IMR-90 (cell line): ENCODE results near the gene LZTS3. TPM values are rescaled to one million over a fixed set of nuclear protein-coding genes. Genes with fewer than 3 reads are reported as not detected.

ENCODE experiments used
- ATAC-seq: fragments of 200-7000 bp; cut with Tn5 transposase; 2 replicates; pipeline ENCODE4 v1.9.1; 2020; ENCODE audit warnings: low read depth, mild to moderate bottlenecking, moderate library complexity
- BruUV-seq: library from RNA; stranded (reverse); fragments of 400-500 nt; replicated peaks from 2 replicates; lab custom pipeline; 2021; lab: Mats Ljungman, UMichigan
- CTCF ChIA-PET: fragments of 300-600 bp; formaldehyde crosslinking; extraction: SDS; loops from one replicate; lab custom pipeline; 2021; ENCODE audit warnings: antibody characterized with exemption; lab: Yijun Ruan, JAX
- POLR2A ChIA-PET: fragments of 300-600 bp; sonication (Branson Sonifier 250); formaldehyde crosslinking; loops from one replicate; lab custom pipeline; 2022; ENCODE audit warnings: antibody characterized with exemption; ENCODE audit not compliant: unreplicated experiment; lab: Charles Lee
- DNase-seq: peaks from one replicate; pipeline ENCODE4 v3.0.0; 2013
- H2AFZ ChIP-seq: replicated peaks from 2 replicates; pipeline ENCODE3; 2013; ENCODE audit warnings: low read length, mild to moderate bottlenecking; ENCODE audit not compliant: poor library complexity
- H2AK5ac ChIP-seq: 2 replicates; pipeline ENCODE4 v1.6.1; 2013; ENCODE audit warnings: low read depth, low read length, inconsistent platforms
- H2AK9ac ChIP-seq: replicated peaks from 2 replicates; pipeline ENCODE3; 2013; ENCODE audit warnings: mild to moderate bottlenecking, low read depth, low read length, moderate library complexity; ENCODE audit not compliant: poor library complexity
- H2BK120ac ChIP-seq: 2 replicates; pipeline ENCODE4 v1.6.1; 2013; ENCODE audit warnings: low read depth, low read length, inconsistent platforms
- H2BK15ac ChIP-seq: 3 replicates; pipeline ENCODE4 v1.6.1; 2013; ENCODE audit warnings: low read depth, low read length, inconsistent platforms
- H2BK20ac ChIP-seq: 2 replicates; pipeline ENCODE4 v1.6.1; 2013; ENCODE audit warnings: low read depth, mild to moderate bottlenecking, inconsistent platforms, low read length, moderate library complexity
- H2BK5ac ChIP-seq: 2 replicates; pipeline ENCODE4 v1.6.1; 2013; ENCODE audit warnings: mild to moderate bottlenecking, low read depth, low read length, inconsistent platforms; ENCODE audit not compliant: poor library complexity, severe bottlenecking
- H3K14ac ChIP-seq: replicated peaks from 2 replicates; pipeline ENCODE4 v1.6.1; 2013; ENCODE audit warnings: low read depth, low read length, inconsistent platforms
- H3K18ac ChIP-seq: 2 replicates; pipeline ENCODE4 v1.6.1; 2013; ENCODE audit warnings: low read depth, low read length, control low read depth
- H3K23ac ChIP-seq: 2 replicates; pipeline ENCODE4 v1.6.1; 2013; ENCODE audit warnings: low read depth, low read length, inconsistent platforms
- H3K27ac ChIP-seq: 2 replicates; pipeline ENCODE4 v1.5.1; 2013; ENCODE audit warnings: mild to moderate bottlenecking, control low read depth, low read length; ENCODE audit not compliant: insufficient read depth
- H3K27me3 ChIP-seq: 2 replicates; pipeline ENCODE4 v1.6.1; 2013; ENCODE audit warnings: low read length; ENCODE audit not compliant: control insufficient read depth, insufficient read depth
- H3K36me3 ChIP-seq: 2 replicates; pipeline ENCODE4 v1.6.1; 2013; ENCODE audit warnings: low read length, mixed read lengths; ENCODE audit not compliant: control insufficient read depth, insufficient read depth
- H3K4ac ChIP-seq: 2 replicates; pipeline ENCODE4 v1.6.1; 2013; ENCODE audit warnings: low read depth, low read length, inconsistent platforms
- H3K4me1 ChIP-seq: 2 replicates; pipeline ENCODE4 v1.6.1; 2013; ENCODE audit warnings: low read length, mixed read lengths; ENCODE audit not compliant: control insufficient read depth, insufficient read depth
- H3K4me2 ChIP-seq: 2 replicates; pipeline ENCODE4 v1.6.1; 2013; ENCODE audit warnings: low read depth, mild to moderate bottlenecking, control low read depth, low read length, moderate library complexity
- H3K4me3 ChIP-seq: 2 replicates; pipeline ENCODE4 v1.5.1; 2013; ENCODE audit warnings: low read depth, mild to moderate bottlenecking, control low read depth, low read length, moderate library complexity; ENCODE audit not compliant: insufficient read depth
- H3K56ac ChIP-seq: 2 replicates; pipeline ENCODE4 v1.6.1; 2013; ENCODE audit warnings: low read length, inconsistent platforms; ENCODE audit not compliant: insufficient read depth; ENCODE audit errors: extremely low read depth
- H3K79me1 ChIP-seq, 2 experiments: 2 replicates each; pipeline ENCODE4 v1.6.1; 2013; ENCODE audit warnings: low read length in 2 of 2, inconsistent platforms in 1 of 2, low read depth in 1 of 2
- H3K9ac ChIP-seq: 2 replicates; pipeline ENCODE4 v1.6.1; 2013; ENCODE audit warnings: low read depth, low read length, control low read depth
- H3K9me1 ChIP-seq: 2 replicates; pipeline ENCODE4 v1.6.1; 2013; ENCODE audit warnings: low read length, inconsistent platforms; ENCODE audit not compliant: insufficient read depth
- H3K9me3 ChIP-seq: 2 replicates; pipeline ENCODE4 v1.6.1; 2013; ENCODE audit warnings: low read length; ENCODE audit not compliant: control insufficient read depth, insufficient read depth
- H4K20me1 ChIP-seq: 2 replicates; pipeline ENCODE4 v1.6.1; 2013; ENCODE audit warnings: low read length, inconsistent platforms; ENCODE audit not compliant: insufficient read depth
- H4K5ac ChIP-seq: 2 replicates; pipeline ENCODE4 v1.6.1; 2013; ENCODE audit warnings: mild to moderate bottlenecking, low read depth, low read length, control low read depth
- H4K8ac ChIP-seq, 2 experiments: 2 replicates each; pipeline ENCODE4 v1.6.1; 2013; ENCODE audit warnings: low read depth in 2 of 2, low read length in 2 of 2, control low read depth in 1 of 2, inconsistent platforms in 1 of 2
- H4K91ac ChIP-seq: 2 replicates; pipeline ENCODE4 v1.6.1; 2013; ENCODE audit warnings: low read depth, low read length, inconsistent platforms; ENCODE audit not compliant: insufficient read depth
- CEBPB ChIP-seq: IDR thresholded peaks from 2 replicates; pipeline ENCODE4 v1.6.1; 2012; ENCODE audit warnings: low read depth, low read length, improper control_type of control experiment
- CTCF ChIP-seq: conservative IDR thresholded peaks from 2 replicates; pipeline ENCODE4 v1.5.1; 2012; ENCODE audit warnings: mild to moderate bottlenecking, low read depth, low read length, improper control_type of control experiment
- FOS ChIP-seq: fragments of 150-350 bp; IDR thresholded peaks from 2 replicates; pipeline ENCODE4 v1.6.1; 2016; ENCODE audit warnings: low read depth, low read length
- MAZ ChIP-seq: IDR thresholded peaks from 2 replicates; pipeline ENCODE4 v1.6.1; 2012; ENCODE audit warnings: low read depth, mild to moderate bottlenecking, low read length, improper control_type of control experiment, moderate library complexity, borderline replicate concordance
- NFE2L2 ChIP-seq: fragments of 150-350 bp; IDR thresholded peaks from 2 replicates; pipeline ENCODE4 v1.6.1; 2016; ENCODE audit warnings: low read depth, mild to moderate bottlenecking, low read length
- POLR2A ChIP-seq: IDR thresholded peaks from 2 replicates; pipeline ENCODE4 v1.6.1; 2012; ENCODE audit warnings: mild to moderate bottlenecking, low read depth, low read length
- RAD21 ChIP-seq: IDR thresholded peaks from 2 replicates; pipeline ENCODE4 v1.6.1; 2012; ENCODE audit warnings: low read length, improper control_type of control experiment
- RFX5 ChIP-seq: IDR thresholded peaks from 2 replicates; pipeline ENCODE4 v1.8.0; 2012; ENCODE audit warnings: low read depth, mild to moderate bottlenecking, low read length, moderate library complexity
- SMC3 ChIP-seq: fragments of 150-350 bp; IDR thresholded peaks from 2 replicates; pipeline ENCODE4 v1.6.1; 2016; ENCODE audit warnings: low read depth, mild to moderate bottlenecking, antibody characterized with exemption, low read length, moderate library complexity
- WGBS, 2 experiments: methylation state at CpG; one replicate each; pipeline versions ENCODE4 v1.1.5 to v1.1.7; 2013; ENCODE audit warnings: missing lambda C conversion rate in 2 of 2; ENCODE audit not compliant: insufficient read length in 1 of 2; ENCODE audit errors: extremely low coverage in 2 of 2; 5-methylcytosine and 5-hydroxymethylcytosine counted together
- dilution Hi-C: fragments of 300-500 bp; cut with HindIII; formaldehyde crosslinking; loops from one replicate; pipeline ENCODE4 v1.14.3; 2018; ENCODE audit warnings: low sequenced_read_pairs; ENCODE audit not compliant: unreplicated experiment
- in situ Hi-C: fragments of 300-500 bp; cut with MboI; formaldehyde crosslinking; loops from 3 replicates; pipeline ENCODE4 v1.14.3; 2019; ENCODE audit warnings: low sequenced_read_pairs, inconsistent platforms, mixed read lengths
- intact Hi-C: fragments of 100-400 bp; cut with micrococcal nuclease; formaldehyde crosslinking; loops from 2 replicates; pipeline ENCODE4 v1.10.0; 2022
- polyA plus RNA-seq, 3 experiments: library from polyadenylated mRNA; depleted of rRNA; stranded (reverse); fragments of >200 nt; gene quantifications; 2 replicates each; pipeline ENCODE4 v1.2.3, GENCODE V29; 2012; ENCODE audit warnings: low replicate concordance in 1 of 3
- total RNA-seq: library from RNA; depleted of rRNA; stranded (reverse); fragments of >200 nt; gene quantifications from 2 replicates; pipeline ENCODE4 v1.2.3, GENCODE V29; 2012

Gene LZTS3
- total and polyA plus RNA-seq, 2 of the 4 experiments (the other 2 are of a cell fraction), result 1.4 to 3.2 TPM

GRCh38 chr20:3221398-3222226, 48.3 kb upstream of the LZTS3 start (continued):
- no peak for TF ChIP-seq POLR2A

- Histone ChIP-seq H4K8ac (0 out of 4 replicates have a peak overlapping the region, but pooled peaks of 1 of the 2 experiments have one; percentile 42), H3K36me3 (peaks cover 38% of the 10 kb centered on the region), H3K18ac (no peak overlapping the region), H2AK9ac (peak overlapping the region; percentile 98), H3K79me1 (peaks cover 0 to 16% of the 10 kb centered on the region in 2 experiments; a peak in 2 of 4 replicates), H3K4me2 (no peak overlapping the region), H2AK5ac (no peak overlapping the region; the same call in none of the 2 replicates), H2BK20ac (no peak overlapping the region), H3K9ac (no peak overlapping the region), H3K4me3 (no peak overlapping the region), H4K91ac (no peak overlapping the region), H4K5ac (no peak overlapping the region), H2BK120ac (no peak overlapping the region), H2AFZ (peak overlapping the region; percentile 78), H2BK5ac (no peak overlapping the region), H3K4ac (no peak overlapping the region), H3K23ac (no peak overlapping the region), H3K9me1 (no peaks in the 10 kb centered on the region), H3K4me1 (no peaks in the 10 kb centered on the region), H3K9me3 (no peaks in the 10 kb centered on the region), H3K56ac (no peak overlapping the region), H3K27ac (no peak overlapping the region), H4K20me1 (peaks cover 8% of the 10 kb centered on the region), H3K14ac (no peak overlapping the region), H2BK15ac (no peak overlapping the region), H3K27me3 (no peaks in the 10 kb centered on the region)
- WGBS, 2 experiments, result 34% methylated on average over 11 of the region's 30 CpGs; no CpG with 5 or more reads in 1 of the 2 experiments
- BruUV-seq, result no TSS peak
- in situ Hi-C loops, result no loop called here
- POLR2A ChIA-PET, result no interaction called here
- CTCF ChIA-PET, result interaction anchor here (0.6 to 1.2 kb wide), 4 partner anchors 9 to 235 kb away, joined by 3 to 5 read pairs (median 3); partner anchors contain the start of gene ITPA
- dilution Hi-C loops, result no loop called here
- TF ChIP-seq SMC3, result peak; percentile 66
- TF ChIP-seq MAZ, result peak; percentile 14; the same call in 1 of the 2 replicates
- peak; percentile 68 for TF ChIP-seq CTCF
- peak; percentile 59 for TF ChIP-seq RAD21
- TF ChIP-seq FOS, result no peak
- no peak for TF ChIP-seq CEBPB
- no peak for TF ChIP-seq RFX5
- no peak for TF ChIP-seq NFE2L2
- DNase-seq, result no peak
- intact Hi-C loops, result loop anchor here (1.0 to 10.0 kb wide), 3 partner anchors 58 to 256 kb away; partner anchors contain the start of gene ATRN
- ATAC-seq, result peak; percentile 98
Observed at GRCh38 chr20:3218307-3218988, 45.1 kb upstream of the LZTS3 start.
